Brain microvascular endothelial cell (primary cell): ENCODE measurements around the gene ARL13A.
A peak's percentile ranks its signal among the peaks of the same experiment; 100 is the strongest.

Experiments
- DNase-seq: peaks from one replicate; pipeline ENCODE4 v3.0.0-alpha.2; 2020
- H3K27ac ChIP-seq: fragments of 250-450 bp; sonication (Bioruptor Pico); 2 replicates; pipeline ENCODE4 v1.5.1; 2020; ENCODE audit warnings: mild to moderate bottlenecking, moderate library complexity
- H3K27me3 ChIP-seq: fragments of 250-450 bp; sonication (Bioruptor Pico); replicated peaks from 2 replicates; pipeline ENCODE4 v1.5.1; 2020; ENCODE audit warnings: mild to moderate bottlenecking
- H3K36me3 ChIP-seq: fragments of 250-450 bp; sonication (Bioruptor Pico); replicated peaks from 2 replicates; pipeline ENCODE4 v1.5.1; 2020; ENCODE audit warnings: mild to moderate bottlenecking
- H3K4me3 ChIP-seq: 2 replicates; pipeline ENCODE4 v1.5.1; 2011; ENCODE audit warnings: low read depth, mild to moderate bottlenecking, control low read depth, low read length, moderate library complexity
- in situ Hi-C: cut with HindIII; loops from 2 replicates; pipeline ENCODE4 v1.10.0; 2017; ENCODE audit warnings: low sequenced_read_pairs, low pct_ligation_motif_present
- TF ChIP-seq, protein P1 (sequence below): IDR thresholded peaks from 2 replicates; pipeline ENCODE4 v1.5.1; 2011; ENCODE audit warnings: low read depth, mild to moderate bottlenecking, moderate library complexity, low read length, control low read depth, inconsistent platforms; ENCODE audit errors: missing control alignments

Gene ARL13A

DNA sequence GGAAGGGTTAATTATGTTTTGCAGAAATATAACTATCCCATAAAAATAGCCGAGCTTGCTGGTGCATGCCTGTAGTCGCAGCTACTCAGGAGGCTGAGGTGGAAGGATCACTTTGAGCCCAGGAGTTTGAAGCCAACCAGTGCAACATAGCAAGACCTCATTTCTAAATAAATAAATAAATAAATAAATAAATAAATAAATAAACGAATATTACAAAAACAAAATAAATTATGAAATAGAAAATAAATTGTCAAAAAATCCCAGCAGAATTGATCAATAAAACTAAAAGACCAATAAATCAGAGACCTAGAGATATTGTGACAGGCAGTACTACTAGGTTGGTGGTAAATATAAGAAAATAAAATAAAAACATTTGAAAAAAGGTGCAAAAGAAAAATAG lies 6.7 kb upstream of the ARL13A start:
- DNase-seq, result no peak
- in situ Hi-C loops, result no loop called here
- TF ChIP-seq, protein P1, sequence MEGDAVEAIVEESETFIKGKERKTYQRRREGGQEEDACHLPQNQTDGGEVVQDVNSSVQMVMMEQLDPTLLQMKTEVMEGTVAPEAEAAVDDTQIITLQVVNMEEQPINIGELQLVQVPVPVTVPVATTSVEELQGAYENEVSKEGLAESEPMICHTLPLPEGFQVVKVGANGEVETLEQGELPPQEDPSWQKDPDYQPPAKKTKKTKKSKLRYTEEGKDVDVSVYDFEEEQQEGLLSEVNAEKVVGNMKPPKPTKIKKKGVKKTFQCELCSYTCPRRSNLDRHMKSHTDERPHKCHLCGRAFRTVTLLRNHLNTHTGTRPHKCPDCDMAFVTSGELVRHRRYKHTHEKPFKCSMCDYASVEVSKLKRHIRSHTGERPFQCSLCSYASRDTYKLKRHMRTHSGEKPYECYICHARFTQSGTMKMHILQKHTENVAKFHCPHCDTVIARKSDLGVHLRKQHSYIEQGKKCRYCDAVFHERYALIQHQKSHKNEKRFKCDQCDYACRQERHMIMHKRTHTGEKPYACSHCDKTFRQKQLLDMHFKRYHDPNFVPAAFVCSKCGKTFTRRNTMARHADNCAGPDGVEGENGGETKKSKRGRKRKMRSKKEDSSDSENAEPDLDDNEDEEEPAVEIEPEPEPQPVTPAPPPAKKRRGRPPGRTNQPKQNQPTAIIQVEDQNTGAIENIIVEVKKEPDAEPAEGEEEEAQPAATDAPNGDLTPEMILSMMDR, result no peak

DNA sequence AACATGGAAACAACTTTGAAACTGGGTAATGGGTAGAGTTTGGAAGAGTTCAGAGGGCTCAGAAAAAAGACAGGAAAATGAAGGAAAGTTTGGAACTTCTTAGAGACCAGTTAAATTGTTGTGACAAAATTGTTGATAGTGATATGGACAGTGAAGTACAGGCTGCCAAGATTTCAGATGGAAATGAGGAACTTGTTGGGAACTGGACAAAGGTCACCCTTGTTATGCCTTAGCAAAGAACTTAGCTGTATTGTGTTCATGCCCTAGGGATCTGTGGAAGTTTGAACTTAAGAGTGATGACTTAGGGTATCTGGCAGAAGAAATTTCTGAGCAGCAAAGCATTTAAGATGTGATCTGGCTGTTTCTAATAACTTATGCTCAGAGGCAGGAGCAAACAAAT lies 5.1 kb upstream of the ARL13A start:
- Histone ChIP-seq H3K27ac (no peak overlapping the region), H3K36me3 (no peaks in the 10 kb centered on the region), H3K4me3 (no peak overlapping the region), H3K27me3 (no peaks in the 10 kb centered on the region)
- TF ChIP-seq, protein P1, result no peak
- in situ Hi-C loops, result no loop called here
- DNase-seq, result no peak

More for the DNA sequence above, 6.7 kb upstream of the ARL13A start:
- no peak overlapping the region for H3K27ac ChIP-seq
- no peaks in the 10 kb centered on the region for H3K36me3 ChIP-seq
- H3K4me3 ChIP-seq, result no peak overlapping the region
- H3K27me3 ChIP-seq, result no peaks in the 10 kb centered on the region

DNA sequence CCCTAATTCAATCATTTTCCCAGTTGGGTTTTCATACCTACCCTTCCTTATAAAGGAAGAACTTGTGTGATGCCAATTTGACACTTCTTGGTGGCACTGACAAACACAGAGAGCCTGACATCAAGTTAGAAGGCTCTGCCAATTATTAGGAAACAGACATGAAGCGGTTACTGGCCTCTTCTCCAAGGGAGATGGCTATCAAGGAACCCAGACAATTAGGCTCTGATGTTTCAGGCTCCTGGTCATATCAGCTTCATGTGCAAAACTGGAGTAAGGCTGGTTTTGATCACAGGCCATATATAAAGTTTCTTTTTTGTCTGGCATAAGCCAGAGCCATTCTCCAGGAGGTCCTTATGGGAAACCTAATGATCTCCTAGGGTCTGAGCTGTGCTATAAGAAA lies 428 bp downstream of the ARL13A start:
- TF ChIP-seq, protein P1, result no peak
- DNase-seq, result no peak
- Histone ChIP-seq H3K27me3 (no peaks in the 10 kb centered on the region), H3K36me3 (no peaks in the 10 kb centered on the region), H3K27ac (no peak overlapping the region), H3K4me3 (no peak overlapping the region)
- in situ Hi-C loops, result no loop called here

DNA sequence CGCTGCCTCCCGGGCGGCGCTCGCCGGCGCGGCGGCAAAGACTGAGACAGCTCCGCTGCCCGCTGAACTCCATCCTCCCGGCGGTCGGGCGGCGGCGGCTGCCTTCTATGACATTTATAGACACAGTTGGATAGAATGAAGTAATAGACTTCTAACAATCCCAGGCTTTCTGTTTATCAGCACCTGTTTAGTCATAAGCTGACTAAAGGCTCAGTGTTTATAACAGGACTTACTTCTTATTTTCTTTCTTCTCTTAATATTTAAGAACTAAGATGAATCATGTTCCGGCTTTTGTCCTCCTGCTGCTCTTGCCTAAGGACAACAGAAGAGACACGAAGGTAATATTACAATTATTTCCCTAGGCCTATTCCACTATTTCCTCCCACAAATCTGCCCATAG lies 3.9 kb downstream of the ARL13A start:
- TF ChIP-seq, protein P1, result no peak
- in situ Hi-C loops, result no loop called here
- no peak for DNase-seq
- Histone ChIP-seq H3K27ac (peak overlapping the region; percentile 36), H3K27me3 (no peaks in the 10 kb centered on the region), H3K36me3 (no peaks in the 10 kb centered on the region), H3K4me3 (no peak overlapping the region)

DNA sequence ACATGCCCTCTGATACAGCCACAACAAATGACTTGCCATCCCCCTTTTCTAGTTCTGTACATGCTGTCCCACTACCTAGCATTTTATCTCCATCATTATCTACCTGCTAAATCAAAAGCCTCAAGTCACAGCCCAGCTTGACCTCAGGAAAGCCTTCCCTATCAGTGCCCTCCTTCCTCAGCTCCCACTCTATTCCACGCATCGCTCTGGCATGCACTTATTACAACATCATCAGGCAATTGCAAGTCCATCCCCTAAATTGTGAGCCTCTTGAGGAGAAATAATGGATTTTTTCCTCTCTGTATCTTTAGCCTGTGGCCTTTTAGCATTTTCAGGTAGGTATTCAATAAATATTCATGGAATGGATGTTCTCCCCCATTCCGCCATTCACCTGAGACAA lies 5.7 kb downstream of the ARL13A start:
- Histone ChIP-seq H3K4me3 (no peak overlapping the region), H3K36me3 (no peaks in the 10 kb centered on the region), H3K27ac (no peak overlapping the region), H3K27me3 (no peaks in the 10 kb centered on the region)
- TF ChIP-seq, protein P1, result no peak
- DNase-seq, result no peak
- in situ Hi-C loops, result no loop called here

GRCh38 chrX:100976211-100976610 lies 6.7 kb downstream of the ARL13A start:
- in situ Hi-C loops, result no loop called here
- TF ChIP-seq, protein P1, result no peak
- no peak overlapping the region for H3K4me3 ChIP-seq
- no peak for DNase-seq
- no peak overlapping the region for H3K27ac ChIP-seq
- H3K36me3 ChIP-seq, result no peaks in the 10 kb centered on the region
- H3K27me3 ChIP-seq, result no peaks in the 10 kb centered on the region
